ENCODE data around the gene CNN1. TPM values are rescaled to one million over a fixed set of nuclear protein-coding genes. Genes with fewer than 3 reads are reported as not detected.

Gene CNN1
- total and polyA plus RNA-seq, 4 donors = 406 to 1,055 (median 558) TPM

GRCh38 chr19:11540645-11541044 is 2.0 kb downstream of the CNN1 start:
- ATAC-seq (ENCODE audit: low FRiP score) (no peak), DNase-seq (no peak)
- H3K27ac ChIP-seq (ENCODE audit: low read depth in 1 of 2, low read length in 2 of 2) = peak overlapping the region; percentile 41 to 93
- no peaks in the 10 kb centered on the region for H3K9me3 ChIP-seq (ENCODE audit: control insufficient read depth, low read length)
- peak overlapping the region; percentile 83 to 89 for H3K4me3 ChIP-seq (ENCODE audit: low read length in 2 of 2)
- intact Hi-C loops (cut with DNase I) = no loop called here
- WGBS, 2 donors = 27% methylated on average over 5 of the region's 5 CpGs
- H3K27me3 ChIP-seq (ENCODE audit: control insufficient read depth in 1 of 2, insufficient read depth in 2 of 2, low read length in 1 of 2) = no peaks in the 10 kb centered on the region
- peaks cover 0 to 1% of the 10 kb centered on the region in 2 donors for H3K36me3 ChIP-seq (ENCODE audit: control insufficient read depth in 1 of 2, insufficient read depth in 2 of 2, low read length in 1 of 2)
- no peaks in the 10 kb centered on the region for H3K4me1 ChIP-seq (ENCODE audit: control insufficient read depth in 1 of 2, insufficient read depth in 2 of 2, low read length in 2 of 2)

- ATAC-seq (ENCODE audit: low FRiP score) = no peak
- H3K27ac ChIP-seq (ENCODE audit: low read depth in 1 of 2, low read length in 2 of 2) = no peak overlapping the region
- no peaks in the 10 kb centered on the region for H3K4me1 ChIP-seq (ENCODE audit: control insufficient read depth in 1 of 2, insufficient read depth in 2 of 2, low read length in 2 of 2)
- no peaks in the 10 kb centered on the region for H3K9me3 ChIP-seq (ENCODE audit: control insufficient read depth, low read length)
- no peak overlapping the region for H3K4me3 ChIP-seq (ENCODE audit: low read length in 2 of 2)
- DNase-seq = no peak
- no peaks in the 10 kb centered on the region for H3K27me3 ChIP-seq (ENCODE audit: control insufficient read depth in 1 of 2, insufficient read depth in 2 of 2, low read length in 1 of 2)
- 71 to 76% methylated on average over 3 of the region's 3 CpGs for whole genome bisulfite sequencing, 2 donors
- peaks cover 0 to 4% of the 10 kb centered on the region in 2 donors for H3K36me3 ChIP-seq (ENCODE audit: control insufficient read depth in 1 of 2, insufficient read depth in 2 of 2, low read length in 1 of 2)
- intact Hi-C loops (cut with DNase I) = no loop called here
Measured at GRCh38 chr19:11541238-11541637, 2.6 kb downstream of the CNN1 start.

GRCh38 chr19:11547929-11548700 is 9.5 kb downstream of the CNN1 start:
- intact Hi-C loops (cut with DNase I) = no loop called here
- H3K9me3 ChIP-seq (ENCODE audit: control insufficient read depth, low read length) = no peaks in the 10 kb centered on the region
- no peaks in the 10 kb centered on the region for H3K27me3 ChIP-seq (ENCODE audit: control insufficient read depth in 1 of 2, insufficient read depth in 2 of 2, low read length in 1 of 2)
- no peak overlapping the region for H3K4me3 ChIP-seq (ENCODE audit: low read length in 2 of 2)
- no peak overlapping the region for H3K27ac ChIP-seq (ENCODE audit: low read depth in 1 of 2, low read length in 2 of 2)
- DNase-seq (no peak), ATAC-seq (ENCODE audit: low FRiP score) (no peak)
- peaks cover 0 to 6% of the 10 kb centered on the region in 2 donors for H3K36me3 ChIP-seq (ENCODE audit: control insufficient read depth in 1 of 2, insufficient read depth in 2 of 2, low read length in 1 of 2)
- no peaks in the 10 kb centered on the region for H3K4me1 ChIP-seq (ENCODE audit: control insufficient read depth in 1 of 2, insufficient read depth in 2 of 2, low read length in 2 of 2)
- WGBS, 2 donors = 91 to 95% methylated on average over 14 of the region's 14 CpGs

GRCh38 chr19:11549386-11549953 is 10.8 kb downstream of the CNN1 start:
- Histone ChIP-seq H3K4me1 (ENCODE audit: control insufficient read depth in 1 of 2, insufficient read depth in 2 of 2, low read length in 2 of 2) (no peaks in the 10 kb centered on the region), H3K9me3 (ENCODE audit: control insufficient read depth, low read length) (no peaks in the 10 kb centered on the region), H3K36me3 (ENCODE audit: control insufficient read depth in 1 of 2, insufficient read depth in 2 of 2, low read length in 1 of 2) (peaks cover 0 to 7% of the 10 kb centered on the region in 2 donors), H3K27ac (ENCODE audit: low read depth in 1 of 2, low read length in 2 of 2) (no peak overlapping the region), H3K27me3 (ENCODE audit: control insufficient read depth in 1 of 2, insufficient read depth in 2 of 2, low read length in 1 of 2) (no peaks in the 10 kb centered on the region), H3K4me3 (ENCODE audit: low read length in 2 of 2) (no peak overlapping the region)
- 88 to 90% methylated on average over 24 of the region's 24 CpGs for WGBS, 2 donors
- no peak for ATAC-seq (ENCODE audit: low FRiP score)
- no peak for DNase-seq
- intact Hi-C loops (cut with DNase I) = no loop called here

GRCh38 chr19:11550265-11550664 is 11.6 kb downstream of the CNN1 start:
- WGBS, 2 donors = 83 to 89% methylated on average over 8 of the region's 8 CpGs
- DNase-seq (no peak), ATAC-seq (ENCODE audit: low FRiP score) (no peak)
- H3K27ac ChIP-seq (ENCODE audit: low read depth in 1 of 2, low read length in 2 of 2) = no peak overlapping the region
- no peaks in the 10 kb centered on the region for H3K9me3 ChIP-seq (ENCODE audit: control insufficient read depth, low read length)
- H3K27me3 ChIP-seq (ENCODE audit: control insufficient read depth in 1 of 2, insufficient read depth in 2 of 2, low read length in 1 of 2) = no peaks in the 10 kb centered on the region
- peaks cover 0 to 7% of the 10 kb centered on the region in 2 donors for H3K36me3 ChIP-seq (ENCODE audit: control insufficient read depth in 1 of 2, insufficient read depth in 2 of 2, low read length in 1 of 2)
- H3K4me3 ChIP-seq (ENCODE audit: low read length in 2 of 2) = no peak overlapping the region
- no peaks in the 10 kb centered on the region for H3K4me1 ChIP-seq (ENCODE audit: control insufficient read depth in 1 of 2, insufficient read depth in 2 of 2, low read length in 2 of 2)
- intact Hi-C loops (cut with DNase I) = no loop called here

GRCh38 chr19:11551603-11552235 is 13.1 kb downstream of the CNN1 start:
- H3K4me3 ChIP-seq (ENCODE audit: low read length in 2 of 2) = no peak overlapping the region
- no peaks in the 10 kb centered on the region for H3K27me3 ChIP-seq (ENCODE audit: control insufficient read depth in 1 of 2, insufficient read depth in 2 of 2, low read length in 1 of 2)
- no peak overlapping the region for H3K27ac ChIP-seq (ENCODE audit: low read depth in 1 of 2, low read length in 2 of 2)
- H3K9me3 ChIP-seq (ENCODE audit: control insufficient read depth, low read length) = no peaks in the 10 kb centered on the region
- no peaks in the 10 kb centered on the region for H3K4me1 ChIP-seq (ENCODE audit: control insufficient read depth in 1 of 2, insufficient read depth in 2 of 2, low read length in 2 of 2)
- intact Hi-C loops (cut with DNase I) = no loop called here
- peak; percentile 51 for ATAC-seq (ENCODE audit: low FRiP score)
- DNase-seq = peak in 1 of 2 donors; percentile 86
- H3K36me3 ChIP-seq (ENCODE audit: control insufficient read depth in 1 of 2, insufficient read depth in 2 of 2, low read length in 1 of 2) = peaks cover 0 to 5% of the 10 kb centered on the region in 2 donors
- WGBS, 2 donors = 64 to 67% methylated on average over 26 of the region's 26 CpGs

- H3K27ac ChIP-seq (ENCODE audit: low read depth in 1 of 2, low read length in 2 of 2) = no peak overlapping the region
- intact Hi-C loops (cut with DNase I) = no loop called here
- peaks cover 0 to 3% of the 10 kb centered on the region in 2 donors for H3K36me3 ChIP-seq (ENCODE audit: control insufficient read depth in 1 of 2, insufficient read depth in 2 of 2, low read length in 1 of 2)
- no peaks in the 10 kb centered on the region for H3K27me3 ChIP-seq (ENCODE audit: control insufficient read depth in 1 of 2, insufficient read depth in 2 of 2, low read length in 1 of 2)
- H3K9me3 ChIP-seq (ENCODE audit: control insufficient read depth, low read length) = no peaks in the 10 kb centered on the region
- H3K4me1 ChIP-seq (ENCODE audit: control insufficient read depth in 1 of 2, insufficient read depth in 2 of 2, low read length in 2 of 2) = no peaks in the 10 kb centered on the region
- H3K4me3 ChIP-seq (ENCODE audit: low read length in 2 of 2) = no peak overlapping the region
- DNase-seq = no peak
- no peak for ATAC-seq (ENCODE audit: low FRiP score)
- 62 to 70% methylated on average over 19 to 20 of the region's 20 CpGs for WGBS, 2 donors
Measured at GRCh38 chr19:11552666-11553372, 14.2 kb downstream of the CNN1 start.

- Histone ChIP-seq H3K27ac (ENCODE audit: low read depth in 1 of 2, low read length in 2 of 2) (no peak overlapping the region), H3K9me3 (ENCODE audit: control insufficient read depth, low read length) (no peaks in the 10 kb centered on the region), H3K36me3 (ENCODE audit: control insufficient read depth in 1 of 2, insufficient read depth in 2 of 2, low read length in 1 of 2) (peaks cover 0 to 3% of the 10 kb centered on the region in 2 donors), H3K4me1 (ENCODE audit: control insufficient read depth in 1 of 2, insufficient read depth in 2 of 2, low read length in 2 of 2) (peaks cover 0 to 3% of the 10 kb centered on the region in 2 donors), H3K27me3 (ENCODE audit: control insufficient read depth in 1 of 2, insufficient read depth in 2 of 2, low read length in 1 of 2) (no peaks in the 10 kb centered on the region), H3K4me3 (ENCODE audit: low read length in 2 of 2) (no peak overlapping the region)
- WGBS, 2 donors = 87 to 92% methylated on average over 12 of the region's 12 CpGs
- ATAC-seq (ENCODE audit: low FRiP score) (no peak), DNase-seq (no peak)
- intact Hi-C loops (cut with DNase I) = no loop called here
Measured at GRCh38 chr19:11554160-11554559, 15.5 kb downstream of the CNN1 start.
